A673 (cell line): ENCODE data around the gene KCNMA1. TPM values are rescaled to one million over a fixed set of nuclear protein-coding genes. Genes with fewer than 3 reads are reported as not detected.

Source experiments
- BruUV-seq: library from RNA; stranded (reverse); fragments of 400-500 nt; replicated peaks from 2 replicates; lab custom pipeline; 2021; lab: Mats Ljungman, UMichigan
- CTCF ChIA-PET: fragments of 300-600 bp; sonication (Branson Sonifier 250); formaldehyde crosslinking; loops from one replicate; lab custom pipeline; 2022; ENCODE audit warnings: antibody characterized with exemption; lab: Charles Lee
- POLR2A ChIA-PET: fragments of 300-600 bp; sonication (Branson Sonifier 250); formaldehyde crosslinking; loops from one replicate; lab custom pipeline; 2022; ENCODE audit warnings: antibody characterized with exemption; ENCODE audit not compliant: low non-redundant PET; lab: Charles Lee
- DNase-seq: peaks from one replicate; pipeline ENCODE4 v3.0.0-alpha.2; 2015; ENCODE audit warnings: low spot score
- H3K27ac ChIP-seq: fragments of 200-600 bp; sonication (generic); 2 replicates; pipeline ENCODE4 v1.5.1; 2016; ENCODE audit warnings: mixed run types, low read depth, mild to moderate bottlenecking, mixed read lengths, antibody characterized with exemption, low read length; ENCODE audit not compliant: poor library complexity, severe bottlenecking
- H3K27me3 ChIP-seq: fragments of 200-600 bp; sonication (generic); replicated peaks from 2 replicates; pipeline ENCODE4 v1.6.1; 2017; ENCODE audit warnings: mixed run types, low read depth, mild to moderate bottlenecking, mixed read lengths, antibody characterized with exemption, low read length; ENCODE audit not compliant: insufficient read depth, poor library complexity
- H3K36me3 ChIP-seq: fragments of 200-600 bp; sonication (generic); 2 replicates; pipeline ENCODE4 v1.6.1; 2016; ENCODE audit warnings: mixed run types, mild to moderate bottlenecking, mixed read lengths, antibody characterized with exemption, low read length; ENCODE audit not compliant: insufficient read depth, poor library complexity, severe bottlenecking
- H3K4me1 ChIP-seq: fragments of 200-600 bp; sonication (generic); 2 replicates; pipeline ENCODE4 v1.6.1; 2017; ENCODE audit warnings: mixed run types, mild to moderate bottlenecking, mixed read lengths, antibody characterized with exemption, low read length; ENCODE audit not compliant: insufficient read depth, poor library complexity, severe bottlenecking
- H3K4me3 ChIP-seq: fragments of 200-600 bp; sonication (generic); 2 replicates; pipeline ENCODE4 v1.5.1; 2016; ENCODE audit warnings: low read depth, mixed run types, mild to moderate bottlenecking, mixed read lengths, low read length; ENCODE audit not compliant: poor library complexity, severe bottlenecking
- H3K9me3 ChIP-seq: fragments of 200-600 bp; sonication (generic); 2 replicates; pipeline ENCODE4 v1.6.1; 2016; ENCODE audit warnings: mixed run types, low read depth, mild to moderate bottlenecking, mixed read lengths, antibody characterized with exemption, low read length; ENCODE audit not compliant: poor library complexity, severe bottlenecking
- EZH2 ChIP-seq: fragments of 200-600 bp; sonication (generic); IDR thresholded peaks from 2 replicates; pipeline ENCODE4 v1.6.1; 2017; ENCODE audit warnings: borderline replicate concordance, low read depth, mild to moderate bottlenecking, mixed read lengths, antibody characterized with exemption, low read length; ENCODE audit not compliant: poor library complexity, severe bottlenecking
- intact Hi-C: fragments of 100-400 bp; cut with micrococcal nuclease; formaldehyde crosslinking; loops from one replicate; pipeline ENCODE4 v1.10.0; 2022; ENCODE audit not compliant: unreplicated experiment
- total RNA-seq: library from RNA; stranded (reverse); gene quantifications from 2 replicates; pipeline ENCODE4 v1.2.3, GENCODE V29; 2021
- TF ChIP-seq, protein P1 (sequence below): fragments of 300-800, 200-600 bp; sonication (generic); conservative IDR thresholded peaks from 2 replicates; pipeline ENCODE4 v1.5.1; 2017; ENCODE audit warnings: low read depth, mild to moderate bottlenecking, antibody characterized with exemption, low read length, moderate library complexity, mixed read lengths

The KCNMA1 gene
- total RNA-seq, 1 experiment from 2014 or later, result 0.84 TPM

DNA sequence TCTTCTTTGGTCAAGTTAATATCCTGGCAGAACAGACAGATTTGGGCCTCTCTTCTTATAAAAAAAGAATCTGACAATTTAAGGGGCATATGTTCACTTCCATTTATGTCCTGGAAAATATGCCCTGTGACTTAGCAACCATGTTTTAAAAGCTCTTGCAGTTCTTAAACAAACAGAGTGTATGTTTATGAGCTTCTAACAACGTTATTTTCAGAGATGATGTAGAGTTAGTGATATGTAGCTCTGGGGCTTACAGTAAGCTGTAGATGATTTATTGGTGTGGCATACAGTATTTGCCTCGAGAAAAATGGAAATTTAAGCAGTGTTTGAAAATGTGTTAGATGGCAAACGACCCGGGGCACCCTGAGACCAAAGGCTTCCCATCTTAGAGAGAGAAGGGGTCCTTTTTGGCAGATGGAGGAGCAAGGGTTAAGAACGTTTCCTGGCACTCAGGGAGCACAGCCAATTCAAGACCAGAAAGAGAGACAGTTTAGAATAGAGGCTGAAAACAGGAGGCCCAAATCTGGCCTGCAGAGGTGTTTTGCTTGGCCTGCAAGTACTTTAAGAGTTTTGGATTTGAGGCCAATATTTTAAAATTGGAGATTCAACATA lies 397.5 kb downstream of the KCNMA1 start:
- Histone ChIP-seq H3K4me3 (no peak overlapping the region), H3K36me3 (no peaks in the 10 kb centered on the region), H3K4me1 (no peaks in the 10 kb centered on the region), H3K27me3 (no peaks in the 10 kb centered on the region), H3K27ac (no peak overlapping the region), H3K9me3 (no peaks in the 10 kb centered on the region)
- BruUV-seq, result no TSS peak
- ChIA-PET CTCF (no interaction called here), POLR2A (no interaction called here)
- no peak for TF ChIP-seq EZH2
- TF ChIP-seq, protein P1, sequence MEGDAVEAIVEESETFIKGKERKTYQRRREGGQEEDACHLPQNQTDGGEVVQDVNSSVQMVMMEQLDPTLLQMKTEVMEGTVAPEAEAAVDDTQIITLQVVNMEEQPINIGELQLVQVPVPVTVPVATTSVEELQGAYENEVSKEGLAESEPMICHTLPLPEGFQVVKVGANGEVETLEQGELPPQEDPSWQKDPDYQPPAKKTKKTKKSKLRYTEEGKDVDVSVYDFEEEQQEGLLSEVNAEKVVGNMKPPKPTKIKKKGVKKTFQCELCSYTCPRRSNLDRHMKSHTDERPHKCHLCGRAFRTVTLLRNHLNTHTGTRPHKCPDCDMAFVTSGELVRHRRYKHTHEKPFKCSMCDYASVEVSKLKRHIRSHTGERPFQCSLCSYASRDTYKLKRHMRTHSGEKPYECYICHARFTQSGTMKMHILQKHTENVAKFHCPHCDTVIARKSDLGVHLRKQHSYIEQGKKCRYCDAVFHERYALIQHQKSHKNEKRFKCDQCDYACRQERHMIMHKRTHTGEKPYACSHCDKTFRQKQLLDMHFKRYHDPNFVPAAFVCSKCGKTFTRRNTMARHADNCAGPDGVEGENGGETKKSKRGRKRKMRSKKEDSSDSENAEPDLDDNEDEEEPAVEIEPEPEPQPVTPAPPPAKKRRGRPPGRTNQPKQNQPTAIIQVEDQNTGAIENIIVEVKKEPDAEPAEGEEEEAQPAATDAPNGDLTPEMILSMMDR, result no peak
- no peak for DNase-seq
- intact Hi-C loops, result no loop called here

DNA sequence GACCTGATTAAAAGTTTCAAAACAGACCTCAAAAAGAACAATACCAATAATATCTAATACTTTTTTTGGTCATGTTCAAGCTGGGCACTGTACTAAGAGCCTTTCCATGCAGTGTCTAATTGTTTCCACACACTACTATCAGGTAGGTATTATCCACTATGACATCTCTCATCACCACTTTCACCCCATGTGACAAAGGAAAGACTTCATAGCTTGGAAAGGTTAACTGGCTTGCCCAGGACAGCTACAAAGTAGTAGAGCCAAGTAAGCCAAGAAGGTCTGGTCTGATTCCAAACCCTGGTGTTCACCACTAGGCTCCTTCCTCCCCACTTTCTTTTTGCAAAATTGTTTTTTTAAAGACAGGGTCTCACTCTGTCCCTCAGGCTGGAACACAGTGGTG lies 400.5 kb downstream of the KCNMA1 start:
- Histone ChIP-seq H3K4me1 (no peaks in the 10 kb centered on the region), H3K27me3 (no peaks in the 10 kb centered on the region), H3K27ac (no peak overlapping the region), H3K4me3 (no peak overlapping the region), H3K9me3 (no peaks in the 10 kb centered on the region), H3K36me3 (no peaks in the 10 kb centered on the region)
- CTCF ChIA-PET, result no interaction called here
- BruUV-seq, result no TSS peak
- intact Hi-C loops, result no loop called here
- no peak for TF ChIP-seq EZH2
- TF ChIP-seq, protein P1, result no peak
- DNase-seq, result no peak
- POLR2A ChIA-PET, result no interaction called here

DNA sequence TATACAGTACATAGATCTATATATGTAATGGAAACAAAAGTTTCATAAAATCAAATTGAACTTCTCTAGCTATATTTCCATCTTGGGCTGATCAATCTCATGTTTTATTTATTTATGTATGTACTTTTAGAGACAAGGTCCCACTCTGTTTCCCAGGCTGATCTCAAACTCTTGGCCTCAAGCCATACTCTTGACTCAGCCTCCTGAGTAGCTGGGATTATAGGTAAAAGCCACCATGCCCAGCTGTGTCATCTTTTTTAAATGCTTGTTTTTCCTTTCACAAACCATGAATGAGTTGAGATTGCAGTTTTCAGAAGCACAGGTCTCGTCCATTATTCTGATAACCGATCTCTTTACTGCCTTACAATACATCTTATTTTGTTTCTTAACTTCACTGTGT lies 400.9 kb downstream of the KCNMA1 start:
- POLR2A ChIA-PET, result no interaction called here
- H3K27me3 ChIP-seq, result no peaks in the 10 kb centered on the region
- no peaks in the 10 kb centered on the region for H3K36me3 ChIP-seq
- no peaks in the 10 kb centered on the region for H3K9me3 ChIP-seq
- intact Hi-C loops, result no loop called here
- no TSS peak for BruUV-seq
- no peaks in the 10 kb centered on the region for H3K4me1 ChIP-seq
- DNase-seq, result no peak
- H3K4me3 ChIP-seq, result no peak overlapping the region
- H3K27ac ChIP-seq, result no peak overlapping the region
- TF ChIP-seq, protein P1, result no peak
- CTCF ChIA-PET, result no interaction called here
